Lung (tissue), 12 donors: ENCODE data around the gene TP53AIP1. TPM values are rescaled to one million over a fixed set of nuclear protein-coding genes. Genes with fewer than 3 reads are reported as not detected.

Experiments
- ATAC-seq: fragments of 200-7000 bp; cut with Tn5 transposase; one replicate; pipeline ENCODE4 v1.9.1; 2020; ENCODE audit warnings: moderate number of reproducible peaks; ENCODE audit not compliant: insufficient read depth, low FRiP score
- DNase-seq, 3 donors: peaks; one replicate each; pipeline ENCODE4 v3.0.0-alpha.2; 2013 to 2017
- H3K27ac ChIP-seq, 2 donors: one replicate each; pipeline ENCODE4 v1.5.1; 2013; ENCODE audit warnings: mild to moderate bottlenecking in 2 of 2, moderate library complexity in 2 of 2, control low read depth in 1 of 2, inconsistent platforms in 1 of 2, low read depth in 1 of 2, low read length in 1 of 2
- H3K27me3 ChIP-seq, 3 donors: one replicate each; pipeline ENCODE4 v1.5.1; 2013; ENCODE audit warnings: low read length in 2 of 3; ENCODE audit not compliant: control insufficient read depth in 3 of 3, insufficient read depth in 3 of 3
- H3K36me3 ChIP-seq, 4 donors: one replicate each; pipeline ENCODE4 v1.5.1; 2013; ENCODE audit warnings: low read length in 4 of 4, mild to moderate bottlenecking in 1 of 4, moderate library complexity in 1 of 4; ENCODE audit not compliant: control insufficient read depth in 4 of 4, insufficient read depth in 4 of 4
- H3K4me1 ChIP-seq, 5 donors: one replicate each; pipeline ENCODE4 v1.5.1; 2013; ENCODE audit warnings: low read length in 5 of 5, mild to moderate bottlenecking in 2 of 5, moderate library complexity in 1 of 5; ENCODE audit not compliant: control insufficient read depth in 5 of 5, insufficient read depth in 5 of 5
- H3K4me3 ChIP-seq: one replicate; pipeline ENCODE4 v1.5.1; 2013; ENCODE audit warnings: mild to moderate bottlenecking, control low read depth, moderate library complexity
- H3K9ac ChIP-seq, 2 donors: one replicate each; pipeline ENCODE4 v1.5.1; 2013; ENCODE audit warnings: low read length in 2 of 2, control low read depth in 1 of 2; ENCODE audit not compliant: insufficient read depth in 1 of 2
- H3K9me3 ChIP-seq, 4 donors: one replicate each; pipeline ENCODE4 v1.5.1; 2013; ENCODE audit warnings: low read length in 3 of 4, mild to moderate bottlenecking in 1 of 4, moderate library complexity in 1 of 4; ENCODE audit not compliant: control insufficient read depth in 4 of 4, insufficient read depth in 3 of 4
- CTCF ChIP-seq: IDR thresholded peaks from 2 replicates; pipeline ENCODE4 v1.5.1; 2012; ENCODE audit warnings: mild to moderate bottlenecking; ENCODE audit errors: control extremely low read depth, extremely low read depth
- WGBS, 2 donors: extraction: QIAGEN DNeasy Blood & Tissue Kit; methylation state at CpG; one replicate each; pipeline ENCODE4 v1.1.7; 2013; 5-methylcytosine and 5-hydroxymethylcytosine counted together
- polyA plus RNA-seq, 2 donors: library from polyadenylated mRNA; stranded (reverse); fragments of 200-250 nt; gene quantifications; one replicate each; pipeline ENCODE4 v1.2.1, GENCODE V29; 2013
- total RNA-seq, 2 donors: library from RNA; depleted of rRNA in 1 of 2; stranded (reverse); fragments of >200 nt in 1 of 2; gene quantifications; one replicate each; pipeline ENCODE4 v1.2.1, GENCODE V29; 2014 to 2021
- donor health status: control.
- donor health status: control.
- donor health status: Bipolar disorder and iron deficiency.
- donor health status: healthy.
- donor health status: DM: yes; HTN: yes; CAD: no.

TP53AIP1 gene
- total and polyA plus RNA-seq, 4 donors: 0.16 to 1.8 (median 1.0) TPM

- no peaks in the 10 kb centered on the region for H3K9me3 ChIP-seq
- 63 to 71% methylated on average over 11 of the region's 11 CpGs for WGBS, 2 donors
- ATAC-seq: no peak
- no peak overlapping the region for H3K27ac ChIP-seq
- H3K4me3 ChIP-seq: no peak overlapping the region
- no peak for TF ChIP-seq CTCF
- H3K27me3 ChIP-seq: no peaks in the 10 kb centered on the region
- DNase-seq: peak in 2 of 3 donors; percentile 59 to 76
- H3K9ac ChIP-seq: no peak overlapping the region
- H3K4me1 ChIP-seq: peaks cover 0 to 19% (median 0%) of the 10 kb centered on the region in 5 donors
- H3K36me3 ChIP-seq: no peaks in the 10 kb centered on the region
These were observed 3.1 kb downstream of the TP53AIP1 start for GRCh38 chr11:128939591-128939990.

GRCh38 chr11:128938156-128938885 is 4.3 kb downstream of the TP53AIP1 start:
- TF ChIP-seq CTCF: no peak
- ATAC-seq (no peak), DNase-seq (no peak)
- no peak overlapping the region for H3K27ac ChIP-seq
- H3K4me1 ChIP-seq: peaks cover 0 to 18% (median 0%) of the 10 kb centered on the region in 5 donors
- no peaks in the 10 kb centered on the region for H3K27me3 ChIP-seq
- H3K9ac ChIP-seq: no peak overlapping the region
- 95% methylated on average over 16 of the region's 16 CpGs for WGBS, 2 donors
- H3K9me3 ChIP-seq: peaks cover 0 to 3% (median 0%) of the 10 kb centered on the region in 4 donors
- no peak overlapping the region for H3K4me3 ChIP-seq
- no peaks in the 10 kb centered on the region for H3K36me3 ChIP-seq

- no peak for DNase-seq
- Histone ChIP-seq H3K27ac (no peak overlapping the region), H3K9me3 (peaks cover 0 to 3% (median 0%) of the 10 kb centered on the region in 4 donors), H3K36me3 (no peaks in the 10 kb centered on the region), H3K4me3 (no peak overlapping the region), H3K27me3 (no peaks in the 10 kb centered on the region), H3K9ac (no peak overlapping the region), H3K4me1 (peaks cover 0 to 11% (median 0%) of the 10 kb centered on the region in 5 donors)
- no peak for TF ChIP-seq CTCF
- no peak for ATAC-seq
- WGBS, 2 donors: 91 to 96% methylated on average over 9 of the region's 9 CpGs
These were observed 5.2 kb downstream of the TP53AIP1 start for GRCh38 chr11:128937480-128937879.
